ENCODE results near the gene RNF217. TPM values are rescaled to one million over a fixed set of nuclear protein-coding genes. Genes with fewer than 3 reads are reported as not detected.

The RNF217 gene
- total RNA-seq, 4 donors from 2014 or later, result 26.2 to 32.2 (median 28.8) TPM

- Histone ChIP-seq H3K27me3 (no peaks in the 10 kb centered on the region), H3K27ac (no peak overlapping the region), H3K4me1 (peaks cover 0 to 17% (median 0%) of the 10 kb centered on the region in 3 donors), H3K9me3 (no peaks in the 10 kb centered on the region), H3K36me3 (no peaks in the 10 kb centered on the region), H3K4me3 (no peak overlapping the region)
- WGBS, 2 donors (ENCODE audit: low coverage in 1 of 2), result 54 to 85% methylated on average over 3 of the region's 3 CpGs
- no peak for ATAC-seq
- TF ChIP-seq POLR2AphosphoS5 (IDR thresholded peaks at IDR 0.05) (no peak), POLR2A (IDR thresholded peaks at IDR 0.05) (no peak), EP300 (IDR thresholded peaks at IDR 0.05) (no peak)
- TF ChIP-seq, protein P1, sequence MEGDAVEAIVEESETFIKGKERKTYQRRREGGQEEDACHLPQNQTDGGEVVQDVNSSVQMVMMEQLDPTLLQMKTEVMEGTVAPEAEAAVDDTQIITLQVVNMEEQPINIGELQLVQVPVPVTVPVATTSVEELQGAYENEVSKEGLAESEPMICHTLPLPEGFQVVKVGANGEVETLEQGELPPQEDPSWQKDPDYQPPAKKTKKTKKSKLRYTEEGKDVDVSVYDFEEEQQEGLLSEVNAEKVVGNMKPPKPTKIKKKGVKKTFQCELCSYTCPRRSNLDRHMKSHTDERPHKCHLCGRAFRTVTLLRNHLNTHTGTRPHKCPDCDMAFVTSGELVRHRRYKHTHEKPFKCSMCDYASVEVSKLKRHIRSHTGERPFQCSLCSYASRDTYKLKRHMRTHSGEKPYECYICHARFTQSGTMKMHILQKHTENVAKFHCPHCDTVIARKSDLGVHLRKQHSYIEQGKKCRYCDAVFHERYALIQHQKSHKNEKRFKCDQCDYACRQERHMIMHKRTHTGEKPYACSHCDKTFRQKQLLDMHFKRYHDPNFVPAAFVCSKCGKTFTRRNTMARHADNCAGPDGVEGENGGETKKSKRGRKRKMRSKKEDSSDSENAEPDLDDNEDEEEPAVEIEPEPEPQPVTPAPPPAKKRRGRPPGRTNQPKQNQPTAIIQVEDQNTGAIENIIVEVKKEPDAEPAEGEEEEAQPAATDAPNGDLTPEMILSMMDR (IDR thresholded peaks at IDR 0.05), result no peak
Measured at GRCh38 chr6:125094563-125094962, 132.3 kb downstream of the RNF217 start.

DNA sequence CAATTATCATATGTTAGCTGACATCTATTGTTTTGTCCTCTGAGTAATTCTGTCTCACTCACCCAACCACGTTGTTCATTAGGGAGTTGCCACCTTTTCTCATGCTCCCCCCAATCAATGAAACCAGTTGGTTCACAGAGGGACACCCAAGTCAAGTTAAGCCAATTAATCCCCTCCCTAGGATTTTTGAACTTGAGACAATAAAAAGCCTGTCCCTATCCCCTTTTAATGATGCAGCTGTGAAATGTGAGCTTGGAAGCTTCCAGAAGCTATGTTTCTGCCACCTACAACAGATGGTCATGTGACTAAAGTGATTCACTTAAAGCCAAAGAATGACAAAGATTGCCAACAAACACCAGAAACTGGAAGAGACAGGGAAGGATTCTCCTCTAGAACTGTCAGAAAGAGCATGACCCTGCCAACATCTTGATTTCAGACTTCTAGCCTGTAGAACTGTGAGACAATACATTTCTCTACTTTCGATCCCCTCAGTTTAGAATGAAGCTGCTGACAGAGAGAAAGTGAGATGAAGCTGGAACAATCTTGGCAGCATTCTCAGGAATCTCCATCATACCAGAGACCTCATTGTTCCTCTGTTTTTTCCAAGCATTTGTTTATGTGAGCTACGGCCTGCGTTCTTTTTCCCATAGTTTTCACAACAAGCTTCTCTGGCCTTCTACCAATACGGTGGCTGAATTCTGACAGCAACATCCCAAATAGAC is 133.5 kb downstream of the RNF217 start:
- H3K4me3 ChIP-seq, result no peak overlapping the region
- H3K27me3 ChIP-seq, result no peaks in the 10 kb centered on the region
- H3K27ac ChIP-seq, result peak overlapping the region in 3 of 4 donors; percentile 44 to 69 (median 48)
- no peaks in the 10 kb centered on the region for H3K9me3 ChIP-seq
- ATAC-seq, result peak; percentile 15
- TF ChIP-seq, protein P1 (IDR thresholded peaks at IDR 0.05), result no peak
- TF ChIP-seq POLR2A (IDR thresholded peaks at IDR 0.05) (no peak), POLR2AphosphoS5 (IDR thresholded peaks at IDR 0.05) (no peak), EP300 (IDR thresholded peaks at IDR 0.05) (no peak)
- H3K36me3 ChIP-seq, result no peaks in the 10 kb centered on the region
- WGBS, 2 donors (ENCODE audit: low coverage in 1 of 2), result 36 to 48% methylated on average over 4 to 5 of the region's 5 CpGs
- H3K4me1 ChIP-seq, result peaks cover 0 to 22% (median 0%) of the 10 kb centered on the region in 3 donors

DNA sequence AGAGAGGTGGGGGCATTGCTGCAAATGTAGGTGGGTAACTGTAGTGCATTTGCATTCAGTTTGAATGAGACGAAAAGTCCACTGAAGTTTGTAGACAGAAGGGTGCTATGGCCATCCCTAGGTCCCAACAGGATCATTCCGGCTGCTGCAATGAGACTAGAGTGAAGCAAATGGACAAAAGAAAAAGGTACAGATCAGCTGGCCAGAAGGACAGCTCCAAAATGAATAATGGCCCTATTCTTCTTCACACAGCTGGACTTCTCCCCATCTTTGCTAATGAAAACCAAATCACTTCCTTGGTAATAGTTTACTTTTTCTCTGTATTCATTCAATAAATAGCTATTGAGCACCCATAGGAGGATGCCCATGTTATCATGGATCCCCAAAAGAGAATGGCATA is 134.9 kb downstream of the RNF217 start:
- no peaks in the 10 kb centered on the region for H3K27me3 ChIP-seq
- 67% methylated on average over 2 of the region's 2 CpGs; no CpG with 5 or more reads in 1 of the 2 donors for WGBS, 2 donors (ENCODE audit: low coverage in 1 of 2)
- peaks cover 0 to 29% (median 0%) of the 10 kb centered on the region in 3 donors for H3K4me1 ChIP-seq
- H3K36me3 ChIP-seq, result no peaks in the 10 kb centered on the region
- no peak for ATAC-seq
- no peak overlapping the region for H3K27ac ChIP-seq
- H3K9me3 ChIP-seq, result no peaks in the 10 kb centered on the region
- TF ChIP-seq, protein P1 (IDR thresholded peaks at IDR 0.05), result no peak
- TF ChIP-seq POLR2AphosphoS5 (IDR thresholded peaks at IDR 0.05) (no peak), EP300 (IDR thresholded peaks at IDR 0.05) (no peak), POLR2A (IDR thresholded peaks at IDR 0.05) (no peak)
- H3K4me3 ChIP-seq, result no peak overlapping the region

DNA sequence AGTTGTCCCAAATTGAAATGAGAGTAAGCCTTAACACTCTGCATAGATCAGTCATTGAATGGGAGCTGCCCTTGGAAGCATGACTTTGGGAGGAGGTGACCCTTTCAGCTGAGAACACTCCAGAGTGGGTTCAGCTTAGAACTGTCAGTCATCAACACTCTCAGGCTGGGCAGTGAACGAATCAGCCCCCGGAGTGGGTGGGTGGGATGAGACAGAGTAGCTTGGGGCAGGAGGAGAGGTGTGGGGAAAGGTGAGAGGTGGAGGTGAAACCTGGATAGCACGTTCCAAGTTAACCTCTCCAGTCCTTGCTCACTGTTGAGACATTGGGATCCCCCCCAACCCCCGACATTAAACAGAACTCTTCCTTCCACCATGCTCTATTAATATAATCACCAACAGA is 136.0 kb downstream of the RNF217 start:
- Histone ChIP-seq H3K4me1 (peaks cover 0 to 36% (median 3%) of the 10 kb centered on the region in 3 donors), H3K4me3 (no peak overlapping the region), H3K9me3 (no peaks in the 10 kb centered on the region), H3K27me3 (no peaks in the 10 kb centered on the region), H3K36me3 (no peaks in the 10 kb centered on the region), H3K27ac (no peak overlapping the region)
- TF ChIP-seq, protein P1 (IDR thresholded peaks at IDR 0.05), result no peak
- TF ChIP-seq EP300 (IDR thresholded peaks at IDR 0.05), result no peak
- TF ChIP-seq POLR2AphosphoS5 (IDR thresholded peaks at IDR 0.05), result no peak
- TF ChIP-seq POLR2A (IDR thresholded peaks at IDR 0.05), result no peak
- WGBS, 2 donors (ENCODE audit: low coverage in 1 of 2), result 93 to 94% methylated on average over 4 of the region's 4 CpGs
- no peak for ATAC-seq
